GM18502 (cell line): ENCODE measurements around the gene BICDL2.

ENCODE experiments used
- ATAC-seq: cut with Tn5 transposase; IDR thresholded peaks from one replicate; pipeline ENCODE4 v1.9.1; 2021; ENCODE audit warnings: mild to moderate bottlenecking; ENCODE audit not compliant: unreplicated experiment, poor library complexity

Gene BICDL2

DNA sequence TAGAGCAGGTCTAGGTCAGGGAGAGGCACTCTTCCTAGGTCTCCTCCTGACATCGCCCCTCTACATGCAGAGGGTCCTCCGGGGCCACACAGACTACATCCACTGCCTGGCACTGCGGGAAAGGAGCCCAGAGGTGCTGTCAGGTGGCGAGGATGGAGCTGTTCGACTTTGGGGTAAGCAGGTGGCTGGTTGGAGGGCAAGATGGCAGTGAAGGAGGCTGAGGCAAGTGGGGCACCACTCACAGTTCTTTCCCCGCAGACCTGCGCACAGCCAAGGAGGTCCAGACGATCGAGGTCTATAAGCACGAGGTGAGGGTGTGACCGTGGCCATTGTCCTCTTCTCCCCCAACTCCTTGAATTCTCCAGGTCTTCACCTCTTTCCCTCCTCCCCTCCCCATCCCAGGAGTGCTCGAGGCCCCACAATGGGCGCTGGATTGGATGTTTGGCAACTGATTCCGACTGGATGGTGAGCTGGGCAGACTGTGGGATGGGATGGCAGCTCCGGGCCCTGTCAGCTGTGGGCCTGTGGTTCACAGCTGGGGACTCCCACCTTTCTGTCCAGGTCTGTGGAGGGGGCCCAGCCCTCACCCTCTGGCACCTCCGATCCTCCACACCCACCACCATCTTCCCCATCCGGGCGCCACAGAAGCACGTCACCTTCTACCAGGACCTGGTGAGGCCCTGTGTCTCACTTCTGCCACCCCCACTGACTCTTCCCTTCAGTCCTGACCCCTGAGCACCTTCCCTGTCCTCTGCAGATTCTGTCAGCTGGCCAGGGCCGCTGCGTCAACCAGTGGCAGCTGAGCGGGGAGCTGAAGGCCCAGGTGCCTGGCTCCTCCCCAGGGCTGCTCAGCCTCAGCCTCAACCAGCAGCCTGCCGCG lies 9.9 kb downstream of the BICDL2 start:
- ATAC-seq, result no peak

DNA sequence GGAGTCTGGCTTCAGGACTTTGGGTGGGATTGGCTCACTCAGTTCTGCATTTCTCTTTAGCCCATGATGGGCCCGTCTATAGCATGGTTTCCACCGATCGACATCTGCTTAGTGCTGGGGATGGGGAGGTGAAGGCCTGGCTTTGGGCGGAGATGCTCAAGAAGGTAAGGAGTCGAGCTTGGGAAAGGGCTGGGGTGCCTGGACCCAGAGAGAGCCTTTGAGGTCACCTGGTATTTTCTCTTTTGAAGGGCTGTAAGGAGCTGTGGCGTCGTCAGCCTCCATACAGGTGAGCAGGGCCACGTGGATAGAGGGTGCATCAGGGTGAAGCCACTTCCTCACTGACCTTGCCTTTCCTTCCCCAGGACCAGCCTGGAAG lies 10.8 kb downstream of the BICDL2 start:
- ATAC-seq, result no peak

DNA sequence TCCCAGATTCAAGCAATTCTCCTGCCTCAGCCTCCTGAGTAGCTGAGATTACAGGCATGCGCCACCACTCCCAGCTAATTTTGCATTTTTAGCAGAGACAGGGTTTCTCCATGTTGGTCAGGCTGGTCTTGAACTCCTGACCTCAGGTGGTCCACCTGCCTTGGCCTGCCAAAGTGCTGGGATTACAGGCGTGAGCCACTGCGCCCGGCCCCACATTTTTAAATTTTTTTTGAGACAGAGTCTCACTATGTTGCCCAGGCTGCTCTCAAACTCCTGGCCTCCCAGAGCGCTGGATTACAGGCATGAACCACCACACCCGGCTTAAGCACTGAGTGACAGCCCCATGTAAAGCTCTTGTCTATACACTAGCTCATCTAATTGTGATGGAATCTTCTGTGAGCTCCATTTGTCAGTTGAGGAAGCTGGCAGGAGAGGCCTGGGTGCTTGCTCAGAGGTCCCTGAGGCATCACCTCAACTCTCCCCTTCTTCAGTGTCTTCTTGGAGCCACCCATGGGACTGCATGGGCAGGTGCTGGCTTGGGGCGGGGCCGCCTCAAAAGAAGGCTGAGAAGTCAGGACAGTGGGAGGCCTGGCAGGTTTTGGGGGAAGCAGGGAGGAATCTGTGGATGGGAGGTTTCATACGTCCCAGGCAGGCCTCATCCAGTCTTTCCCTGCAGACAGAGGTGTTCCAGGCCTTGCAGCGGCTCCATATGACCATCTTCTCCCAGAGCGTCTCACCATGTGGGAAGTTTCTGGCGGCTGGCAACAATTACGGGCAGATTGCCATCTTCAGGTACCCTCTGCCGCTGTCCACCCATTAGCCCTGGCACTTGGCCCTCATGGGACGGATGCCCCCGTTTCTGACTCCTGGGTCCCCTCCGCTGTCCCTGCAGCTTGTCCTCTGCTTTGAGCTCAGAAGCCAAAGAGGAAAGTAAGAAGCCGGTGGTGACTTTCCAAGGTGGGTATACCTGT lies 11.4 kb downstream of the BICDL2 start:
- ATAC-seq, result no peak

- ATAC-seq, result peak; percentile 71
These were observed 12.9 kb downstream of the BICDL2 start, which contains the start of the genes HCFC1R1 and THOC6 for GRCh38 chr16:3023669-3024478. Gene HCFC1R1, minus strand, starts transcription at chr16:3023942. Its CDS starts 1 bp downstream, at chr16:3023941. Gene THOC6, plus strand, starts transcription at chr16:3024035. Its CDS starts 292 bp downstream, at chr16:3024327.

DNA sequence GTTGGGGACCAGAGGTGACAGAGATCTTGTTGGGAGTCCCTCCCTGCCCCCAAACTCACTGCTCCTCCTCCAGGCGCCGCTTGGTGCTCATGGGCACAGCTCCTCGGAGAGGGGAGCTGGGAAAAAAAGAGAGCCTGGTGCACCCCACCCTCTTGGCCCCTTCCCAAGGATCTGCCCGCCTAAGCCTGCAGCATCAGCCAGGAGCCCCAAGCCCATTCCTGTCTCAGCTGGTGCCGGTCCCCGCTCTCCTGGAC lies 13.4 kb downstream of the BICDL2 start:
- no peak for ATAC-seq

- ATAC-seq, result no peak
These were observed 13.9 kb downstream of the BICDL2 start for GRCh38 chr16:3022684-3023414.

DNA sequence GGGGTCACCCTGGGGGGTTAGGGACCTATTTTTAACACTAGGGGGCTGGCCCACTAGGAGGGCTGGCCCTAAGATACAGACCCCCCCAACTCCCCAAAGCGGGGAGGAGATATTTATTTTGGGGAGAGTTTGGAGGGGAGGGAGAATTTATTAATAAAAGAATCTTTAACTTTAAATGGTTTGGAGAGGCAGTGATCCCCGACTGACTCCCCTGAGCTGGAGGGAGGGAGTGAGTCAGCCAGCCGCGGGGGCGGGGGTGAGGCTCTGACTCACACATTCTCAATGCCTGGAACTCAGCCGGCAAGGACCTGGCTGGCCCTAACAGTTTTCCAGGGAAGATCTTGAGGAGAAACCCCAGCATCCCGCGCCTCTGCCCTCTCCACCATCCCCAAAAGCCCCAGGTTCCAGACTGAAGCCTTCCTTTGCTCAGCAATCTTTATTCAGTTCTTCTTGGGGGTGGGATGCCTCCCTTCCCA lies 14.5 kb downstream of the BICDL2 start:
- ATAC-seq, result no peak

GRCh38 chr16:3021449-3022207 lies 15.1 kb downstream of the BICDL2 start:
- no peak for ATAC-seq

DNA sequence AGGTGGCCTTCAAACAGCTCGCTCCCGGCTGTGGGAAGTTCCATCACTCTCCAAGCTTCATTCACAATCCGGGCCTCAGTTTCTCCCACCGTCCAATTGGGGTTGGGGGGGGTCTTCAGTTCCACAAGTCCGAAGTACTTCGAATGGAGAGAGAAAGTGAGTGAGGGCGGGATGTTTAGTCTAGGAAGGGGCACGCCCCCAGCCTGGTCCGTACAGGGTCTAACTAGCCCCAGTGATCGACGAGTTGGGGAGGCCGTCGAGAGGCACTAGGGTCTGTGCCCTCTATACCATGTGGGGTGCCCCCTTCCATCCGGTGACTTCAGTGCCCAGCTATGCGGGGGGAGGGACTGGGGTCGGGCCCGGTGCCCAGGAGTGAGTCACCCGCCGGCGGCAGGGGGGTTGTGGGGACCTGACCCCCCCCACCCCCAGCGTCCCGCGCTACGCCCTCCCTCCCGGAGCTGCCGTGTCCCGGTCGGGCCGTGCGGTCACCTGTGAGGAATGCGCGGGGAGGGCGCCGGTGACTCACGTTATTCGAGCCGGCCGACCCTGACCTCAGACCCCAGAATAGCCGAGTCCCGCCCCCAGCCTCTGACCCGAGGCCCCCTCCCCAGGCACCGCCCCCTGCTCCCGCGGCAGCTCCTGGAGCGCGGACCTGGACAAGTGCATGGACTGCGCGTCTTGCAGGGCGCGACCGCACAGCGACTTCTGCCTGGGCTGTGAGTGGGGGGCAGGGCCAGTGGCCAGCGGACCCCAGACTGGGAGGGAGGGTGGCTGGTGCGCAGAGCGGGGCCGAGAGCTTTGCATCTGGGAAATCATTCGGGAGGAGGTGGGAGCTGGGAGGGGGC lies 15.9 kb downstream of the BICDL2 start:
- no peak for ATAC-seq

GRCh38 chr16:3020247-3020603 lies 16.5 kb downstream of the BICDL2 start, which contains the start of gene TNFRSF12A:
Gene TNFRSF12A, plus strand, starts transcription at chr16:3020368. Its CDS starts 30 bp downstream, at chr16:3020398.
- no peak for ATAC-seq

DNA sequence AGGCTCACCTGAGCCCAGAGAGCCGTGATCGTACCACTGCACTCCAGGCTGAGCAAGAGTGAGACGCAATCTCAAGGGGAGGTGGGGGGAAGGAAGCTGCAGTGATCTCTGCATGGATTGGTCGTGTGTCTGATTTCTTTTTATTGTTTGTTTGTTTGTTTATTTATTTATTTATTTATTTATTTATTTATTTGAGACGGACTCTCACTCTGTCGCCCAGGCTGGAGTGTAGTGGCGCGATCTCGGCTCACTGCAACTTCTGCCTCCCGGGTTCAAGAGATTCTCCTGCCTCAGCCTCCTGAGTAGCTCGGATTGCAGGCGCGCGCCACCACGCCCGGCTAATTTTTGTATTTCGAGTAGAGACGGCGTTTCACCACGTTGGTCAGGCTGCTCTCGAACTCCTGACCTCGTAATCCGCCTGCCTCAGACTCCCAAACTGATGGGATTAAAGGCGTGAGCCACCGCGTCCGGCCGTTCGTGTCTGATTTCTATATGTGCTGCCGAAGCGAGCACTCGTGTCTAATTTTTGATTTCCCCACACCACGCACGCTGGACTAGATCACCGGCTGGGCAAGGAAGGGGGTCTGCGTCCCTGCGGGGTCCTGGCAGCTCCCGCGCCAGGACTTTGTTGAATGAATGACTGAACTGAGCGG lies 17.0 kb downstream of the BICDL2 start:
- ATAC-seq, result no peak

DNA sequence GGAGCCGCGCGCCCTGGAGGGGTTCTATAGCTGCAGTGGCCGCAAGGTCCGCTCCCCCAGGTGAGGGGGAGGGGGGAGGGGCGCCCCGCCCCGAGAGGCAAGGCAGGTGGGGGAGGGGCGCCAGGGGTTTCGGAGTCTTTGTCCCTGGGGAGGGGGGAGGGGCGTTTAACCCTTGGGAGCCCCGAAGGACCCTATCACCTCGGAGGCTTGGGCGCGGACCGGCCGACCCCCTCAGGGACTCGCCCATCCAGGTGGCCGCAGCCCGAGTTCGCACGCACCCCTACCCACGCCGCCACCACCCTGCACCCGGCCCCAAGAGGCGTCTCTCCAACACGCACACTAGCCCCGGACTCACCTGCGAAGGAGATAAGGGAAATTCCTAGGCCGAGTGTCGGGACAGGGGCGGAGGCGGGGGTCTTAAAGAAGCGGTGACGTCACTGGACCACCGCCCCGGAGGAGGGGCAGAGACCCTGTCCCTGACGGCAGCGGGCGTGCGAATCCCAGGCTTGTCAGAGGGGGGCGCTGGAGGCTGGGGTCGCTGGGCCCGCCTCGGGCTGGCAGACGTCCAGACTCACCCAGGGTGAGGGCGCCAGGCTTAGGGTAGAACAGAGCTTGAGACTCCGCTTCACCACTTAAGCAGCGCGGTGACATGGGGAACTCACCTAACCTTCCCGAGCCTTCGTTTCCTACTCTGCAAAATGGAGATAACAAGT lies 18.8 kb downstream of the BICDL2 start, which contains the start of gene CLDN6:
TSS of gene CLDN6 (minus strand) at position 390 of the 713 bp plus-strand sequence. CDS start 2,162 bp downstream, outside the sequence.
- ATAC-seq, result no peak

- no peak for ATAC-seq
These were observed 19.4 kb downstream of the BICDL2 start for GRCh38 chr16:3017344-3017743.

DNA sequence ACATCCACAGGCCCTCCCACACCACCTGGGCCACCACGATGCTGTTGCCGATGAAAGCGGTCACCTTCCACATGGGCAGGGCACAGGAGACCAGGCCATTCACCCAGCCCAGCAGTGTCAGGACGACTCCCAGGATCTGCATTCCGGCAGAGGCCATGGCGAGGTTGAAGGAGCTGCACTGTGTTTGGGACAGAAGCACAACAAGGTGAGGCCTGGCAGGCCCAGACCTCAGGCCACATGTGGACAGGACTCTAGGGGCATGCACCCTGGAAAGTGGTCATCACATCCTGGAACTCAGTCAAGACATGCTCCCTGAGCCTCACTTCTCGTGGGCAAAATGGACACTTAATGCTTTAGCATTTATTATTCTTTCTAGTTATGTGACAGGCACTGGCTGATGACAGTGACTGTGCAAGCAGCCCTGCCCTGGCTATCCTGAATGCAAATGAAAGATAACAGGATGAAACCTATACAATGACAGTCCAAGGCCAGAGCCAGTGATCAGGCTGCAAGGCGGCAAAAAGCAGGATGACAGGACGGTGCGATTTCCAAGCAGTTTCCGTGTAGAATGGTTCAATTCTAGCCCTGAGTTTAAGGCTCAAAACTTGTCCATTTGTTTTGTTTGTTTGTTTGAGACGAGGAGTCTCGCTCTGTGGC lies 20.8 kb downstream of the BICDL2 start:
- no peak for ATAC-seq

DNA sequence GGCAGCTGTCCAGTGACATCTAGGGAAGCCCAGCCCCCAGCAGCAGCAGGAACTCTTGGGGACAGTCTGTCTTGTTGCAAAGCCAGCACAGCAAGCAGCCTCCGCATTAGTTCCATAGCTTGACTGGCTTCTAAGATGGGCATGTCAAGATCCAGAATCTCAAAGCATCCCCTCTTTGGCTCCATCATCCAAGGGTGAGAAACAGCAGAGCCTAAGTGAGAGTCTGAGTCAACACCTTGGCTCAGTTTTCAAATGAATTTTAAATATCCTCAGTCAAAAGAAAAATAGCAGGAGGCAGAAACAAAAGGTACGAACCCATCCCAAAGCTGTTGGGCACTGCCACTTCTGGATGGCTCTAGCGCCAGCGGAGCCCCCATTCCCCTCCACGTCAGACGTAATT lies 21.8 kb downstream of the BICDL2 start:
- ATAC-seq, result no peak

GRCh38 chr16:3013998-3014690 lies 22.6 kb downstream of the BICDL2 start:
- ATAC-seq, result no peak
